HepG2 (cell line): Measurements from ENCODE around the gene BATF. TPM values are rescaled to one million over a fixed set of nuclear protein-coding genes. Genes with fewer than 3 reads are reported as not detected.

ENCODE experiments used
- AGO2 ChIP-seq: fragments of 200-400 bp; formaldehyde crosslinking; optimal IDR thresholded peaks from 2 replicates; pipeline ENCODE3; 2017; ENCODE audit warnings: mild to moderate bottlenecking, low read depth, low read length, moderate library complexity
- ATAD3A ChIP-seq: sonication (generic); formaldehyde crosslinking; IDR thresholded peaks from 2 replicates; pipeline ENCODE4 v1.4.0; 2020; ENCODE audit warnings: missing genetic modification reagents
- HMG20A ChIP-seq: IDR thresholded peaks from 2 replicates; pipeline ENCODE4 v1.6.1; 2016; ENCODE audit warnings: borderline replicate concordance
- IKZF4 ChIP-seq: sonication (generic); formaldehyde crosslinking; IDR thresholded peaks from 2 replicates; pipeline ENCODE4 v1.5.1; 2020; ENCODE audit warnings: borderline replicate concordance, mild to moderate bottlenecking, low read depth, missing genetic modification reagents; ENCODE audit errors: not compliant biosample characterization
- IRX3 ChIP-seq: sonication (generic); formaldehyde crosslinking; IDR thresholded peaks from 2 replicates; pipeline ENCODE4 v1.8.1; 2023; ENCODE audit warnings: mild to moderate bottlenecking, low read depth, missing genetic modification reagents, borderline replicate concordance
- MYC ChIP-seq: sonication (generic); formaldehyde crosslinking; IDR thresholded peaks from 2 replicates; pipeline ENCODE4 v1.9.0; 2021; ENCODE audit warnings: missing genetic modification reagents, borderline replicate concordance
- MYPOP ChIP-seq: sonication (generic); formaldehyde crosslinking; IDR thresholded peaks from 2 replicates; pipeline ENCODE4 v1.8.1; 2023; ENCODE audit warnings: mild to moderate bottlenecking, moderate library complexity, missing genetic modification reagents
- NFKBIZ ChIP-seq: IDR thresholded peaks from 2 replicates; pipeline ENCODE4 v1.6.1; 2018; ENCODE audit warnings: missing genetic modification reagents, missing compliant biosample characterization
- PAF1 ChIP-seq: IDR thresholded peaks from 2 replicates; pipeline ENCODE4 v1.6.1; 2016; ENCODE audit warnings: missing genetic modification reagents, missing compliant biosample characterization
- SCMH1 ChIP-seq: sonication (generic); formaldehyde crosslinking; IDR thresholded peaks from 2 replicates; pipeline ENCODE4 v1.9.0; 2021; ENCODE audit warnings: missing genetic modification reagents, mild to moderate bottlenecking, borderline replicate concordance
- SKI ChIP-seq: fragments of 450-650 bp; IDR thresholded peaks from one replicate; pipeline ENCODE4 v1.6.1; 2018; ENCODE audit warnings: mild to moderate bottlenecking; ENCODE audit not compliant: partially characterized antibody
- SMC3 ChIP-seq: IDR thresholded peaks from 2 replicates; pipeline ENCODE4 v1.6.1; 2011; ENCODE audit warnings: low read length, improper control_type of control experiment
- SMYD3 ChIP-seq: sonication (generic); formaldehyde crosslinking; IDR thresholded peaks from 2 replicates; pipeline ENCODE4 v1.8.1; 2023; ENCODE audit warnings: mild to moderate bottlenecking, missing genetic modification reagents
- SOX6 ChIP-seq, 2 experiments: fragments of 450-650 bp in 1 of 2; sonication (generic) in 1 of 2; formaldehyde crosslinking in 1 of 2; IDR thresholded peaks; 2 replicates each; pipeline versions ENCODE4 v1.4.0 to v1.6.1; 2017 to 2020; ENCODE audit warnings: antibody characterized with exemption in 1 of 2, mild to moderate bottlenecking in 1 of 2, missing genetic modification reagents in 1 of 2
- SP140L ChIP-seq: sonication (generic); formaldehyde crosslinking; IDR thresholded peaks from 2 replicates; pipeline ENCODE4 v1.4.0; 2020; ENCODE audit warnings: missing genetic modification reagents, borderline replicate concordance
- TARDBP ChIP-seq: sonication (generic); formaldehyde crosslinking; IDR thresholded peaks from 2 replicates; pipeline ENCODE4 v1.8.0; 2022; ENCODE audit warnings: mild to moderate bottlenecking, missing genetic modification reagents
- ZBTB3 ChIP-seq: sonication (generic); formaldehyde crosslinking; IDR thresholded peaks from 2 replicates; pipeline ENCODE4 v1.4.0; 2020; ENCODE audit warnings: low read depth, mild to moderate bottlenecking, moderate library complexity, missing genetic modification reagents, borderline replicate concordance
- ZBTB40 ChIP-seq, 2 experiments: fragments of 450-650 bp in 1 of 2; sonication (generic) in 1 of 2; formaldehyde crosslinking in 1 of 2; IDR thresholded peaks; 2 replicates each; pipeline versions ENCODE4 v1.6.1 to v1.8.0; 2016 to 2022; ENCODE audit warnings: antibody characterized with exemption in 1 of 2, mild to moderate bottlenecking in 1 of 2, missing genetic modification reagents in 1 of 2
- ZNF256 ChIP-seq: sonication (generic); formaldehyde crosslinking; conservative IDR thresholded peaks from 2 replicates; pipeline ENCODE4 v1.4.0; 2020; ENCODE audit warnings: missing genetic modification reagents
- ZNF567 ChIP-seq: sonication (generic); formaldehyde crosslinking; IDR thresholded peaks from 2 replicates; pipeline ENCODE4 v1.8.1; 2023; ENCODE audit warnings: mild to moderate bottlenecking, missing genetic modification reagents, borderline replicate concordance
- polyA plus RNA-seq, 8 experiments: library from polyadenylated mRNA; depleted of rRNA in 3 of 8; stranded (reverse) in 7 of 8; unstranded in 1 of 8; fragments of >200 nt; fragmentation: Illumina TruSeq in 4 of 8; extraction: Trizol in 4 of 8; gene quantifications; 2 replicates each; pipeline versions ENCODE4 v1.2.1 to v1.2.3, GENCODE V29; 2011 to 2016; ENCODE audit warnings: low read depth in 4 of 8, missing spikeins in 1 of 8, mixed read lengths in 1 of 8; ENCODE audit not compliant: insufficient read depth in 1 of 8
- total RNA-seq, 5 experiments: library from RNA; depleted of rRNA; stranded (reverse); fragments of >200 nt; fragmentation: Illumina TruSeq; extraction: Trizol; gene quantifications; 2 replicates each; pipeline ENCODE4 v1.2.3, GENCODE V29; 2016; ENCODE audit warnings: low read depth in 1 of 5

Gene BATF
- total and polyA plus RNA-seq, 2 of the 13 experiments (the other 11 are each of a cell fraction or from before 2014, with no cell fraction given): 0.22 to 0.37 TPM

GRCh38 chr14:75476274-75476995, 45.8 kb upstream of the BATF start (continued):
- 0 out of 2 replicates have a peak, but pooled peaks have one; percentile 3 for TF ChIP-seq SMC3
- no peak for TF ChIP-seq IKZF4 (CRISPR knock-in tag)
- no peak for TF ChIP-seq ZNF256 (CRISPR knock-in tag)
- peak; percentile 40; the same call in 1 of the 2 replicates for TF ChIP-seq MYPOP (CRISPR knock-in tag)
- 0 out of 2 replicates have a peak, but pooled peaks have one; percentile 35 for TF ChIP-seq TARDBP (CRISPR knock-in tag)
- TF ChIP-seq ZBTB3 (CRISPR knock-in tag): no peak
- TF ChIP-seq SOX6 (IDR thresholded peaks at IDR 0.05): no peak
- TF ChIP-seq SOX6 (CRISPR knock-in tag; IDR thresholded peaks at IDR 0.05): peak; percentile 53; the same call in 1 of the 2 replicates
- peak; percentile 42; the same call in 1 of the 2 replicates for TF ChIP-seq MYC
- TF ChIP-seq ATAD3A: no peak
- TF ChIP-seq SCMH1 (CRISPR knock-in tag): no peak
- TF ChIP-seq AGO2: no peak
- TF ChIP-seq SP140L: no peak
- no peak for TF ChIP-seq ZNF567 (CRISPR knock-in tag)
- no peak for TF ChIP-seq SMYD3 (CRISPR knock-in tag)
- no peak for TF ChIP-seq NFKBIZ (CRISPR knock-in tag)
- TF ChIP-seq HMG20A (CRISPR knock-in tag): peak; percentile 43; the same call in 1 of the 2 replicates
- no peak for TF ChIP-seq IRX3
- no peak for TF ChIP-seq SKI
- TF ChIP-seq PAF1 (CRISPR knock-in tag): no peak
- no peak for TF ChIP-seq ZBTB40 (IDR thresholded peaks at IDR 0.05)
- TF ChIP-seq ZBTB40 (CRISPR knock-in tag; IDR thresholded peaks at IDR 0.05): no peak
